Vagina (tissue), 2 donors: ENCODE measurements around the gene SLC37A3.

ENCODE experiments used
- CTCF ChIP-seq, 3 experiments: fragments of 450-650 bp in 2 of 3; fragments of 200-600 bp in 1 of 3; sonication (generic) in 1 of 3; IDR thresholded peaks; one replicate each; pipeline ENCODE4 v1.5.1; 2017 to 2019; ENCODE audit warnings: antibody characterized with exemption in 3 of 3, mild to moderate bottlenecking in 2 of 3, moderate library complexity in 2 of 3
- POLR2AphosphoS5 ChIP-seq, 2 donors: sonication (generic); formaldehyde crosslinking; IDR thresholded peaks; one replicate each; pipeline ENCODE4 v1.9.0; 2017; ENCODE audit warnings: antibody characterized with exemption in 2 of 2, mild to moderate bottlenecking in 2 of 2, low read depth in 1 of 2; ENCODE audit not compliant: insufficient read depth in 1 of 2

- no peak for TF ChIP-seq CTCF (IDR thresholded peaks at IDR 0.05)
- no peak for TF ChIP-seq POLR2AphosphoS5 (IDR thresholded peaks at IDR 0.05; ENCODE audit: insufficient read depth in 1 of 2, low read depth in 1 of 2)
Measured at GRCh38 chr7:140360697-140361229, 37.6 kb downstream of the SLC37A3 start.
